Right lobe of liver (tissue), 6 donors: ENCODE data around the gene BARHL1. TPM values are rescaled to one million over a fixed set of nuclear protein-coding genes. Genes with fewer than 3 reads are reported as not detected.

Experiments used
- ATAC-seq, 4 donors: fragments of 200-7000 bp; cut with Tn5 transposase; one replicate each; pipeline ENCODE4 v1.9.1; 2020; ENCODE audit warnings: mild to moderate bottlenecking in 4 of 4, moderate library complexity in 4 of 4
- DNase-seq, 3 donors: peaks; one replicate each; pipeline ENCODE4 v3.0.0-alpha.2; 2020
- H3K27ac ChIP-seq, 3 donors: fragments of 200-600 bp; one replicate each; pipeline ENCODE4 v1.8.0; 2022
- H3K27me3 ChIP-seq, 2 donors: fragments of 200-600 bp; one replicate each; pipeline ENCODE4 v1.8.0; 2022
- H3K36me3 ChIP-seq, 4 donors: fragments of 200-600 bp; sonication (generic) in 1 of 4; one replicate each; pipeline versions ENCODE4 v1.5.1 to v1.8.0; 2017 to 2022; ENCODE audit warnings: control low read depth in 1 of 4
- H3K4me1 ChIP-seq, 4 donors: fragments of 200-600 bp; sonication (generic) in 1 of 4; one replicate each; pipeline versions ENCODE4 v1.5.1 to v1.8.0; 2017 to 2022; ENCODE audit warnings: control low read depth in 1 of 4
- H3K4me3 ChIP-seq, 3 donors: fragments of 200-600 bp; one replicate each; pipeline ENCODE4 v1.8.0; 2022
- H3K9me3 ChIP-seq, 4 donors: fragments of 200-600 bp; sonication (generic) in 1 of 4; one replicate each; pipeline versions ENCODE4 v1.5.1 to v1.8.0; 2017 to 2022; ENCODE audit warnings: control low read depth in 1 of 4
- CTCF ChIP-seq, 4 donors: fragments of 200-600 bp in 3 of 4; fragments of 450-650 bp in 1 of 4; IDR thresholded peaks; one replicate each; pipeline versions ENCODE4 v1.5.1 to v1.8.0; 2016 to 2022; ENCODE audit warnings: antibody characterized with exemption in 4 of 4, mild to moderate bottlenecking in 2 of 4
- POLR2A ChIP-seq: fragments of 450-650 bp; IDR thresholded peaks from one replicate; pipeline ENCODE4 v1.6.1; 2017; ENCODE audit warnings: antibody characterized with exemption, mild to moderate bottlenecking
- WGBS: methylation state at CpG from one replicate; pipeline ENCODE4 v1.1.6; 2018; ENCODE audit warnings: low coverage, low lambda C conversion rate; ENCODE audit not compliant: insufficient coverage; ENCODE audit errors: missing lambda C conversion rate; 5-methylcytosine and 5-hydroxymethylcytosine counted together
- intact Hi-C, 2 donors: fragments of 100-400 bp; cut with DNase I; formaldehyde crosslinking; loops; one replicate each; pipeline versions ENCODE4 v1.11.2 to v1.14.1; 2022
- total RNA-seq, 6 experiments: library from RNA; depleted of rRNA in 2 of 6; stranded (reverse); fragments of >200 nt in 2 of 6; fragmentation: NEBNext Ultra II Directional in 3 of 6; extraction: Animal tissue kit (Norgen Biotek cat#: 25700) in 3 of 6; gene quantifications; one replicate each; pipeline versions ENCODE4 v1.1.0 to v1.2.4, GENCODE V29; 2016 to 2023
- donor health status: DM: no; HTN: yes; CAD: no.
- donor health status: DM: no; HTN: no; CAD: no.
- donor health status: DM: no; HTN: no; CAD: no.
- donor health status: DM: no; HTN: yes; CAD: no.
- donor health status: DM: no; HTN: yes; CAD: no.

The BARHL1 gene
- total RNA-seq, 6 experiments from 2014 or later = not detected

GRCh38 chr9:132638240-132638639 is 55.8 kb downstream of the BARHL1 start:
- H3K27ac ChIP-seq = no peak overlapping the region
- TF ChIP-seq CTCF (IDR thresholded peaks at IDR 0.05) (no peak), POLR2A (no peak)
- intact Hi-C loops = no loop called here
- peaks cover 0 to 34% (median 9%) of the 10 kb centered on the region in 4 donors for H3K36me3 ChIP-seq
- ATAC-seq (no peak), DNase-seq (no peak)
- WGBS = 97% methylated on average over 5 of the region's 5 CpGs
- no peak overlapping the region for H3K4me3 ChIP-seq
- no peaks in the 10 kb centered on the region for H3K27me3 ChIP-seq
- no peaks in the 10 kb centered on the region for H3K9me3 ChIP-seq
- no peaks in the 10 kb centered on the region for H3K4me1 ChIP-seq

- H3K36me3 ChIP-seq = peaks cover 0 to 38% (median 9%) of the 10 kb centered on the region in 4 donors
- intact Hi-C loops = no loop called here
- ATAC-seq (no peak), DNase-seq (no peak)
- H3K4me1 ChIP-seq = no peaks in the 10 kb centered on the region
- 93% methylated on average over 3 of the region's 5 CpGs for WGBS
- no peak overlapping the region for H3K27ac ChIP-seq
- H3K9me3 ChIP-seq = no peaks in the 10 kb centered on the region
- no peaks in the 10 kb centered on the region for H3K27me3 ChIP-seq
- no peak for TF ChIP-seq POLR2A
- TF ChIP-seq CTCF (IDR thresholded peaks at IDR 0.05) = no peak
- H3K4me3 ChIP-seq = no peak overlapping the region
Measured at GRCh38 chr9:132639322-132639721, 56.9 kb downstream of the BARHL1 start.

Other genes starting within 250 kb of the BARHL1 start
- 10 to 100 TPM; 17.4 to 28.8 (median 25.0) TPM for gene SETX, start 227.6 kb upstream of the BARHL1 start, total RNA-seq
- gene TTF1, start 175.8 kb upstream of the BARHL1 start, total RNA-seq = 1 to 10 TPM; 2.2 to 6.0 (median 3.4) TPM
- not detected for gene CFAP77, start 172.4 kb upstream of the BARHL1 start, total RNA-seq
- gene DDX31, start 87.4 kb downstream of the BARHL1 start, total RNA-seq = 1 to 10 TPM; 7.1 to 8.7 (median 8.0) TPM
- gene GTF3C4, start 87.9 kb downstream of the BARHL1 start, total RNA-seq = 1 to 10 TPM; 4.6 to 6.1 (median 5.5) TPM